ENCODE results near the gene PHC3.

- TF ChIP-seq, protein P1, sequence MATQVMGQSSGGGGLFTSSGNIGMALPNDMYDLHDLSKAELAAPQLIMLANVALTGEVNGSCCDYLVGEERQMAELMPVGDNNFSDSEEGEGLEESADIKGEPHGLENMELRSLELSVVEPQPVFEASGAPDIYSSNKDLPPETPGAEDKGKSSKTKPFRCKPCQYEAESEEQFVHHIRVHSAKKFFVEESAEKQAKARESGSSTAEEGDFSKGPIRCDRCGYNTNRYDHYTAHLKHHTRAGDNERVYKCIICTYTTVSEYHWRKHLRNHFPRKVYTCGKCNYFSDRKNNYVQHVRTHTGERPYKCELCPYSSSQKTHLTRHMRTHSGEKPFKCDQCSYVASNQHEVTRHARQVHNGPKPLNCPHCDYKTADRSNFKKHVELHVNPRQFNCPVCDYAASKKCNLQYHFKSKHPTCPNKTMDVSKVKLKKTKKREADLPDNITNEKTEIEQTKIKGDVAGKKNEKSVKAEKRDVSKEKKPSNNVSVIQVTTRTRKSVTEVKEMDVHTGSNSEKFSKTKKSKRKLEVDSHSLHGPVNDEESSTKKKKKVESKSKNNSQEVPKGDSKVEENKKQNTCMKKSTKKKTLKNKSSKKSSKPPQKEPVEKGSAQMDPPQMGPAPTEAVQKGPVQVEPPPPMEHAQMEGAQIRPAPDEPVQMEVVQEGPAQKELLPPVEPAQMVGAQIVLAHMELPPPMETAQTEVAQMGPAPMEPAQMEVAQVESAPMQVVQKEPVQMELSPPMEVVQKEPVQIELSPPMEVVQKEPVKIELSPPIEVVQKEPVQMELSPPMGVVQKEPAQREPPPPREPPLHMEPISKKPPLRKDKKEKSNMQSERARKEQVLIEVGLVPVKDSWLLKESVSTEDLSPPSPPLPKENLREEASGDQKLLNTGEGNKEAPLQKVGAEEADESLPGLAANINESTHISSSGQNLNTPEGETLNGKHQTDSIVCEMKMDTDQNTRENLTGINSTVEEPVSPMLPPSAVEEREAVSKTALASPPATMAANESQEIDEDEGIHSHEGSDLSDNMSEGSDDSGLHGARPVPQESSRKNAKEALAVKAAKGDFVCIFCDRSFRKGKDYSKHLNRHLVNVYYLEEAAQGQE (IDR thresholded peaks at IDR 0.05; ENCODE audit: insufficient replicate concordance, low read depth): no peak
- TF ChIP-seq, protein P2, sequence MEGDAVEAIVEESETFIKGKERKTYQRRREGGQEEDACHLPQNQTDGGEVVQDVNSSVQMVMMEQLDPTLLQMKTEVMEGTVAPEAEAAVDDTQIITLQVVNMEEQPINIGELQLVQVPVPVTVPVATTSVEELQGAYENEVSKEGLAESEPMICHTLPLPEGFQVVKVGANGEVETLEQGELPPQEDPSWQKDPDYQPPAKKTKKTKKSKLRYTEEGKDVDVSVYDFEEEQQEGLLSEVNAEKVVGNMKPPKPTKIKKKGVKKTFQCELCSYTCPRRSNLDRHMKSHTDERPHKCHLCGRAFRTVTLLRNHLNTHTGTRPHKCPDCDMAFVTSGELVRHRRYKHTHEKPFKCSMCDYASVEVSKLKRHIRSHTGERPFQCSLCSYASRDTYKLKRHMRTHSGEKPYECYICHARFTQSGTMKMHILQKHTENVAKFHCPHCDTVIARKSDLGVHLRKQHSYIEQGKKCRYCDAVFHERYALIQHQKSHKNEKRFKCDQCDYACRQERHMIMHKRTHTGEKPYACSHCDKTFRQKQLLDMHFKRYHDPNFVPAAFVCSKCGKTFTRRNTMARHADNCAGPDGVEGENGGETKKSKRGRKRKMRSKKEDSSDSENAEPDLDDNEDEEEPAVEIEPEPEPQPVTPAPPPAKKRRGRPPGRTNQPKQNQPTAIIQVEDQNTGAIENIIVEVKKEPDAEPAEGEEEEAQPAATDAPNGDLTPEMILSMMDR (IDR thresholded peaks at IDR 0.05; ENCODE audit: insufficient read depth, low read length): no peak
These were observed 85.2 kb downstream of the PHC3 start for GRCh38 chr3:170096342-170096741.

All from HL-60 (cell line).